Measurements from ENCODE around the gene FAM111A. TPM values are rescaled to one million over a fixed set of nuclear protein-coding genes. Genes with fewer than 3 reads are reported as not detected.
A peak's percentile ranks its signal among the peaks of the same experiment; 100 is the strongest.

Gene FAM111A
- total and polyA plus RNA-seq, 10 donors, result 28.3 to 130 (median 63.4) TPM

DNA sequence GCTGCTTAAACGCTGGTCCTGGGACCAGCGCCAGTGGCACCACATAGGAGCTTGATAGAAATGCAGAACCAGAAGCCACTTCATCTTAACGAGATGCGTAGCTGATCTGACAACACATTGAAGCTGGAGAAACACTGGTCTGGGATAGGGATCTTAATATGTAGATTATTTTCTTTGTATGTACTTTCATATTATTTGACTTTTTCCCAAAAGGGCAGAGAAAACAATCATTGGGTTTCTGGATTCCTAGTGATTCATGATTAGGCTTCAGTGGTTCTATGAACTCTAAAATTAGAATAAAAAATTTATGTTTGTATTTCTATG lies 57.7 kb downstream of the FAM111A start:
- TF ChIP-seq POLR2AphosphoS5 (IDR thresholded peaks at IDR 0.05) (peak in 1 of 3 donors; percentile 1), POLR2A (IDR thresholded peaks at IDR 0.05) (no peak)
- TF ChIP-seq, protein P1, sequence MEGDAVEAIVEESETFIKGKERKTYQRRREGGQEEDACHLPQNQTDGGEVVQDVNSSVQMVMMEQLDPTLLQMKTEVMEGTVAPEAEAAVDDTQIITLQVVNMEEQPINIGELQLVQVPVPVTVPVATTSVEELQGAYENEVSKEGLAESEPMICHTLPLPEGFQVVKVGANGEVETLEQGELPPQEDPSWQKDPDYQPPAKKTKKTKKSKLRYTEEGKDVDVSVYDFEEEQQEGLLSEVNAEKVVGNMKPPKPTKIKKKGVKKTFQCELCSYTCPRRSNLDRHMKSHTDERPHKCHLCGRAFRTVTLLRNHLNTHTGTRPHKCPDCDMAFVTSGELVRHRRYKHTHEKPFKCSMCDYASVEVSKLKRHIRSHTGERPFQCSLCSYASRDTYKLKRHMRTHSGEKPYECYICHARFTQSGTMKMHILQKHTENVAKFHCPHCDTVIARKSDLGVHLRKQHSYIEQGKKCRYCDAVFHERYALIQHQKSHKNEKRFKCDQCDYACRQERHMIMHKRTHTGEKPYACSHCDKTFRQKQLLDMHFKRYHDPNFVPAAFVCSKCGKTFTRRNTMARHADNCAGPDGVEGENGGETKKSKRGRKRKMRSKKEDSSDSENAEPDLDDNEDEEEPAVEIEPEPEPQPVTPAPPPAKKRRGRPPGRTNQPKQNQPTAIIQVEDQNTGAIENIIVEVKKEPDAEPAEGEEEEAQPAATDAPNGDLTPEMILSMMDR (IDR thresholded peaks at IDR 0.05 in 8 of 11, conservative IDR thresholded peaks at IDR 0.05 in 3 of 11), result no peak
- H3K27ac ChIP-seq, result peak overlapping the region in 6 of 8 donors; percentile 24 to 54 (median 42)

DNA sequence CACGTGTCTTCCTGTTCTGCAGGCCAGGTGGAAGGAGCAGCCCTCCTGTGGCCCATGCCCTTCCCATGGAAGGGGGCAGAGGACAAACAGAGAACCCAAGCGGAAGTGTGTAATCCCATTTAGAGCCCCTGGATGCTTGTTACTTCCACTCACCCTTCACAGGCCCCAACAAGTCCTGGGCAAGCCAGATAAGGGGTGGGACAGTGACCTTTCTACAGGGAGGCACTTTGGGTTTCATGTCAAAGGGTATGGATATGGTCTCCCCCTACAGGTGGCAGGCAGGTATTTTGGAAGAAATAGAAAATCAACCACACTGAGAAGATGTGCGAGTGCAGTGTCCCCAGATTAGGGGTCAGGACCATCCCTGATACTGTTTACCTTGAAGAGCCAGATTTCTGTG lies 58.7 kb downstream of the FAM111A start:
- TF ChIP-seq, protein P1 (IDR thresholded peaks at IDR 0.05 in 8 of 11, conservative IDR thresholded peaks at IDR 0.05 in 3 of 11), result peak in 1 of 11 experiments; percentile 8
- no peak for TF ChIP-seq POLR2A (IDR thresholded peaks at IDR 0.05)
- Histone ChIP-seq H3K36me3 (peaks cover 0 to 65% (median 14%) of the 10 kb centered on the region in 6 donors), H3K27me3 (replicated peaks in 1 of 7) (no peaks in the 10 kb centered on the region), H3K27ac (peak overlapping the region in 2 of 8 donors; percentile 47 to 54), H3K4me3 (no peak overlapping the region), H3K4me1 (peaks cover 4 to 81% (median 45%) of the 10 kb centered on the region in 6 donors), H3K9me3 (no peaks in the 10 kb centered on the region)
- DNase-seq, result no peak
- WGBS, 5 donors, result 92 to 97% (median 94%) methylated on average over 3 of the region's 3 CpGs
- intact Hi-C loops (cut with DNase I; ENCODE audit: low total_unique reads), result loop anchor here (10.0 kb wide), 1 partner anchor 83 kb away; no protein-coding TSS in a partner anchor

More for the DNA sequence above, 57.7 kb downstream of the FAM111A start:
- H3K36me3 ChIP-seq, result peaks cover 5 to 68% (median 13%) of the 10 kb centered on the region in 6 donors
- no peak overlapping the region for H3K4me3 ChIP-seq
- 21 to 43% (median 31%) methylated on average over 4 of the region's 4 CpGs for WGBS, 5 donors
- no peaks in the 10 kb centered on the region for H3K9me3 ChIP-seq
- intact Hi-C loops (cut with DNase I; ENCODE audit: low total_unique reads), result loop anchor here (10.0 kb wide), 1 partner anchor 84 kb away; no protein-coding TSS in a partner anchor
- no peak for DNase-seq
- no peaks in the 10 kb centered on the region for H3K27me3 ChIP-seq (replicated peaks in 1 of 7)
- peaks cover 6 to 81% (median 40%) of the 10 kb centered on the region in 6 donors for H3K4me1 ChIP-seq

Other genes starting within 250 kb of the FAM111A start
- gene GLYATL1, start 203.4 kb upstream of the FAM111A start, total RNA-seq, result not detected
- gene GLYATL1, start 203.4 kb upstream of the FAM111A start, polyA plus RNA-seq, result not detected
- gene GLYATL1B, start 56.5 kb upstream of the FAM111A start, total RNA-seq, result not detected
- not detected for gene GLYATL1B, start 56.5 kb upstream of the FAM111A start, polyA plus RNA-seq
- 1 to 10 TPM; 1.2 to 5.8 (median 3.4) TPM for gene FAM111B, start 35.6 kb upstream of the FAM111A start, total RNA-seq
- 1 to 10 TPM; 1.1 to 2.7 (median 1.6) TPM for gene FAM111B, start 35.6 kb upstream of the FAM111A start, polyA plus RNA-seq
- gene DTX4, start 29.3 kb downstream of the FAM111A start, total RNA-seq, result 10 to 100 TPM in 5 of 7 donors, 1 to 10 TPM in 2; 8.3 to 19.1 (median 14.4) TPM
- gene DTX4, start 29.3 kb downstream of the FAM111A start, polyA plus RNA-seq, result 1 to 10 TPM; 3.9 to 4.9 (median 4.0) TPM
- 100 to 1,000 TPM; 195 to 410 (median 317) TPM for gene MPEG1, start 70.1 kb downstream of the FAM111A start, total RNA-seq
- gene MPEG1, start 70.1 kb downstream of the FAM111A start, polyA plus RNA-seq, result 10 to 100 TPM; 46.0 to 61.4 (median 58.6) TPM
- gene OR5AN1, start 216.0 kb downstream of the FAM111A start, total RNA-seq, result under 1 TPM in 3 of 7 donors, not detected in 4; 0.09 to 0.26 (median 0.09) TPM
- gene OR5AN1, start 216.0 kb downstream of the FAM111A start, polyA plus RNA-seq, result under 1 TPM in 1 of 3 donors, not detected in 2; under 0.01 TPM